HEK293T (cell line): ENCODE data around the gene PIANP.
A peak's percentile ranks its signal among the peaks of the same experiment; 100 is the strongest.

Experiments used
- CTCF ChIA-PET: fragments of 350-600 bp; formaldehyde crosslinking; extraction: SDS; loops from one replicate; lab custom pipeline; 2021; ENCODE audit warnings: antibody characterized with exemption, inconsistent platforms; lab: Yijun Ruan, JAX
- POLR2A ChIA-PET: fragments of 350-600 bp; formaldehyde crosslinking; extraction: SDS; loops from one replicate; lab custom pipeline; 2020; ENCODE audit warnings: antibody characterized with exemption, inconsistent platforms; lab: Yijun Ruan, JAX
- DNase-seq: peaks from one replicate; pipeline ENCODE4 v3.0.0; 2012; ENCODE audit warnings: mixed read lengths; ENCODE audit errors: extremely low spot score
- ARNT ChIP-seq: fragments of 450-650 bp; IDR thresholded peaks from 2 replicates; pipeline ENCODE4 v1.6.1; 2017; ENCODE audit warnings: mild to moderate bottlenecking
- BHLHE40 ChIP-seq: fragments of 450-650 bp; IDR thresholded peaks from 2 replicates; pipeline ENCODE4 v1.6.1; 2016; ENCODE audit warnings: mild to moderate bottlenecking, moderate library complexity, borderline replicate concordance
- CTBP1 ChIP-seq: fragments of 450-650 bp; IDR thresholded peaks from 2 replicates; pipeline ENCODE4 v1.6.1; 2016; ENCODE audit warnings: borderline replicate concordance
- ELF4 ChIP-seq: fragments of 450-650 bp; IDR thresholded peaks from 2 replicates; pipeline ENCODE4 v1.6.1; 2017; ENCODE audit warnings: antibody characterized with exemption
- FOXA1 ChIP-seq: fragments of 450-650 bp; IDR thresholded peaks from 2 replicates; pipeline ENCODE4 v1.6.1; 2016; ENCODE audit warnings: mild to moderate bottlenecking
- FOXK2 ChIP-seq: fragments of 450-650 bp; IDR thresholded peaks from 2 replicates; pipeline ENCODE4 v1.6.1; 2016; ENCODE audit warnings: mild to moderate bottlenecking
- FOXM1 ChIP-seq: fragments of 450-650 bp; IDR thresholded peaks from 2 replicates; pipeline ENCODE4 v1.6.1; 2017; ENCODE audit warnings: mild to moderate bottlenecking, borderline replicate concordance
- HDGF ChIP-seq: fragments of 450-650 bp; IDR thresholded peaks from 2 replicates; pipeline ENCODE4 v1.6.1; 2017; ENCODE audit warnings: antibody characterized with exemption, borderline replicate concordance
- L3MBTL2 ChIP-seq: fragments of 450-650 bp; conservative IDR thresholded peaks from 2 replicates; pipeline ENCODE4 v1.6.1; 2016; ENCODE audit warnings: mild to moderate bottlenecking
- LEF1 ChIP-seq: fragments of 450-650 bp; IDR thresholded peaks from 2 replicates; pipeline ENCODE4 v1.6.1; 2017; ENCODE audit warnings: mild to moderate bottlenecking, borderline replicate concordance
- NFRKB ChIP-seq: fragments of 450-650 bp; IDR thresholded peaks from 2 replicates; pipeline ENCODE4 v1.6.1; 2016; ENCODE audit warnings: mild to moderate bottlenecking, moderate library complexity
- SP1 ChIP-seq: fragments of 450-650 bp; IDR thresholded peaks from 2 replicates; pipeline ENCODE4 v1.6.1; 2017
- SUZ12 ChIP-seq: fragments of 450-650 bp; IDR thresholded peaks from 2 replicates; pipeline ENCODE4 v1.6.1; 2016; ENCODE audit warnings: mild to moderate bottlenecking
- TARDBP ChIP-seq: fragments of 450-650 bp; IDR thresholded peaks from 2 replicates; pipeline ENCODE4 v1.6.1; 2016
- ZNF384 ChIP-seq: fragments of 450-650 bp; IDR thresholded peaks from 2 replicates; pipeline ENCODE4 v1.6.1; 2016
- TF ChIP-seq, protein P1 (sequence below): fragments of 450-650 bp; IDR thresholded peaks from 2 replicates; pipeline ENCODE4 v1.6.1; 2016

Gene PIANP

DNA sequence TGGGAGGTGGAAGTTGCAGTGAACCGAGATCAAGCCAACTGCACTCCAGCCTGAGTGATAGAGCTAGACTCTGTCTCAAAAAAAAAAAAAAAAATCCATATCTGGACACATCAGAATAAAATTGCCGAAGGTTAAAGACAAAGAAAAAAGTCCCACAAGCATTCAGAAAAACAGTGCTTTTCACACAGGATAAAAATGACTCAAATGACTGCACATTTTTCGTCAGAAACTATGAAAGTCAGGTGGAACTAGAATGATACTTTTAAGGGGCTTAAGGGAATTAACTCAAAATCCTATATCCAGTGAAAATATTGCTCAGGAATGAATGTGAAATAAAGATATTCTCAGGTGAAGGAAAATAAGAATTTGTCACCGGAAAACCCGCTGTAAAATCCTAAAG lies 36.1 kb upstream of the PIANP start:
- POLR2A ChIA-PET = interaction anchor here (1.3 to 4.8 kb wide), 3 partner anchors 13 to 88 kb away, joined by 4 to 18 read pairs (median 6); partner anchors contain the start of genes COPS7A and MLF2
- CTCF ChIA-PET = interaction anchor here (1.4 kb wide), 1 partner anchor 88 kb away, joined by 3 read pairs; no protein-coding TSS in a partner anchor
- no peak for DNase-seq
- no peak for TF ChIP-seq FOXA1
- no peak for TF ChIP-seq L3MBTL2
- TF ChIP-seq CTBP1 = no peak
- TF ChIP-seq TARDBP = no peak
- TF ChIP-seq, protein P1, sequence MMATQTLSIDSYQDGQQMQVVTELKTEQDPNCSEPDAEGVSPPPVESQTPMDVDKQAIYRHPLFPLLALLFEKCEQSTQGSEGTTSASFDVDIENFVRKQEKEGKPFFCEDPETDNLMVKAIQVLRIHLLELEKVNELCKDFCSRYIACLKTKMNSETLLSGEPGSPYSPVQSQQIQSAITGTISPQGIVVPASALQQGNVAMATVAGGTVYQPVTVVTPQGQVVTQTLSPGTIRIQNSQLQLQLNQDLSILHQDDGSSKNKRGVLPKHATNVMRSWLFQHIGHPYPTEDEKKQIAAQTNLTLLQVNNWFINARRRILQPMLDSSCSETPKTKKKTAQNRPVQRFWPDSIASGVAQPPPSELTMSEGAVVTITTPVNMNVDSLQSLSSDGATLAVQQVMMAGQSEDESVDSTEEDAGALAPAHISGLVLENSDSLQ = no peak
- TF ChIP-seq HDGF = no peak
- TF ChIP-seq LEF1 = no peak
- TF ChIP-seq SP1 = no peak
- TF ChIP-seq SUZ12 = no peak

GRCh38 chr12:6735448-6736191 lies 35.0 kb upstream of the PIANP start:
- peak; percentile 63 for DNase-seq
- TF ChIP-seq FOXK2 (no peak), ELF4 (no peak), TARDBP (no peak), ARNT (no peak), SUZ12 (no peak), L3MBTL2 (no peak), FOXM1 (no peak), CTBP1 (no peak), FOXA1 (no peak), LEF1 (no peak), HDGF (no peak), ZNF384 (no peak)
- TF ChIP-seq, protein P1 = no peak
- ChIA-PET POLR2A (interaction anchor here (1.2 to 4.8 kb wide), 3 partner anchors 11 to 17 kb away, joined by 4 to 18 read pairs (median 5); partner anchors contain the start of genes COPS7A and MLF2), CTCF (no interaction called here)

- POLR2A ChIA-PET = interaction anchor here (1.2 to 4.8 kb wide), 2 partner anchors 11 to 18 kb away, joined by 5 to 18 read pairs; partner anchors contain the start of gene MLF2
- TF ChIP-seq SP1 (no peak), SUZ12 (no peak), FOXK2 (no peak), LEF1 (no peak), CTBP1 (no peak), FOXA1 (no peak), HDGF (no peak)
- CTCF ChIA-PET = interaction anchor here (0.6 to 1.6 kb wide), 3 partner anchors 18 to 382 kb away, joined by 3 to 7 read pairs (median 3); partner anchors contain the start of genes MLF2 and PTMS
- no peak for DNase-seq
These were observed 34.1 kb upstream of the PIANP start for GRCh38 chr12:6734506-6735387.

- TF ChIP-seq ZNF384 = no peak
- TF ChIP-seq SP1 = no peak
- no peak for TF ChIP-seq FOXK2
- no peak for TF ChIP-seq SUZ12
- no peak for TF ChIP-seq BHLHE40
- no peak for TF ChIP-seq L3MBTL2
- TF ChIP-seq FOXA1 = no peak
- TF ChIP-seq, protein P1 = no peak
- no peak for TF ChIP-seq ELF4
- no peak for TF ChIP-seq HDGF
- TF ChIP-seq NFRKB = no peak
- TF ChIP-seq TARDBP = no peak
- no peak for TF ChIP-seq ARNT
- TF ChIP-seq LEF1 = no peak
- no peak for TF ChIP-seq CTBP1
- TF ChIP-seq FOXM1 = no peak
- ChIA-PET CTCF (no interaction called here), POLR2A (interaction anchor here (1.1 to 1.6 kb wide), 2 partner anchors 23 to 41 kb away, joined by 3 to 7 read pairs; partner anchors contain the start of genes MLF2 and ZNF384)
- no peak for DNase-seq
These were observed 29.6 kb upstream of the PIANP start for GRCh38 chr12:6730169-6730568.

GRCh38 chr12:6729186-6729585 lies 28.6 kb upstream of the PIANP start:
- no peak for DNase-seq
- TF ChIP-seq L3MBTL2 (no peak), NFRKB (no peak), CTBP1 (no peak), LEF1 (no peak), TARDBP (no peak), FOXA1 (no peak), SP1 (no peak), SUZ12 (no peak), BHLHE40 (no peak), HDGF (no peak), ZNF384 (no peak), FOXK2 (no peak), ELF4 (no peak), ARNT (no peak), FOXM1 (no peak)
- TF ChIP-seq, protein P1 = no peak
- POLR2A ChIA-PET = interaction anchor here (1.1 kb wide), 1 partner anchor 40 kb away, joined by 3 read pairs; the partner anchor contains the start of gene ZNF384
- CTCF ChIA-PET = no interaction called here
